Breast epithelium (tissue), 4 donors: ENCODE measurements around the gene RAB11FIP5. TPM values are rescaled to one million over a fixed set of nuclear protein-coding genes. Genes with fewer than 3 reads are reported as not detected.

Experiments used
- DNase-seq, 2 donors: peaks; one replicate each; pipeline ENCODE4 v3.0.0-alpha.2; 2019; ENCODE audit warnings: low spot score in 2 of 2
- H3K27ac ChIP-seq, 2 donors: fragments of 200-600 bp; sonication (generic) in 1 of 2; one replicate each; pipeline ENCODE4 v1.5.1; 2016 to 2019; ENCODE audit warnings: mild to moderate bottlenecking in 1 of 2
- H3K27me3 ChIP-seq, 2 donors: fragments of 200-600 bp; sonication (generic) in 1 of 2; one replicate each; pipeline versions ENCODE4 v1.5.1 to v1.6.0; 2017 to 2019; ENCODE audit warnings: control low read depth in 1 of 2, mild to moderate bottlenecking in 1 of 2
- H3K36me3 ChIP-seq: fragments of 200-600 bp; one replicate; pipeline ENCODE4 v1.5.1; 2019
- H3K4me1 ChIP-seq, 2 donors: fragments of 200-600 bp; sonication (generic); one replicate each; pipeline ENCODE4 v1.5.1; 2016 to 2019; ENCODE audit warnings: control low read depth in 1 of 2
- H3K4me3 ChIP-seq, 3 donors: fragments of 200-600 bp; sonication (generic); 1 replicate in 2 of 3; 2 replicates in 1 of 3; pipeline ENCODE4 v1.5.1; 2016 to 2019; ENCODE audit warnings: mild to moderate bottlenecking in 3 of 3, moderate library complexity in 2 of 3
- H3K9me3 ChIP-seq, 2 donors: fragments of 200-600 bp; sonication (generic) in 1 of 2; one replicate each; pipeline ENCODE4 v1.5.1; 2016 to 2019; ENCODE audit warnings: control low read depth in 1 of 2
- POLR2A ChIP-seq: fragments of 450-650 bp; IDR thresholded peaks from one replicate; pipeline ENCODE4 v1.6.1; 2016; ENCODE audit warnings: antibody characterized with exemption, mild to moderate bottlenecking, moderate library complexity
- POLR2AphosphoS5 ChIP-seq, 3 donors: sonication (generic); formaldehyde crosslinking; IDR thresholded peaks; one replicate each; pipeline ENCODE4 v1.6.1; 2017; ENCODE audit warnings: antibody characterized with exemption in 3 of 3
- intact Hi-C: fragments of 100-400 bp; cut with DNase I; formaldehyde crosslinking; loops from one replicate; pipeline ENCODE4 v1.15.1; 2023; ENCODE audit warnings: low total_unique reads
- total RNA-seq, 3 donors: library from RNA; depleted of rRNA; stranded (reverse); fragments of >200 nt; gene quantifications; one replicate each; pipeline ENCODE4 v1.1.0, GENCODE V29; 2016
- TF ChIP-seq, protein P1 (sequence below), 3 donors: fragments of 450-650 bp; IDR thresholded peaks; one replicate each; pipeline ENCODE4 v1.5.1; 2016 to 2017; ENCODE audit warnings: antibody characterized with exemption in 3 of 3, mild to moderate bottlenecking in 3 of 3, moderate library complexity in 3 of 3

Gene RAB11FIP5
- total RNA-seq, 3 donors from 2014 or later = 20.6 to 27.4 (median 26.5) TPM

DNA sequence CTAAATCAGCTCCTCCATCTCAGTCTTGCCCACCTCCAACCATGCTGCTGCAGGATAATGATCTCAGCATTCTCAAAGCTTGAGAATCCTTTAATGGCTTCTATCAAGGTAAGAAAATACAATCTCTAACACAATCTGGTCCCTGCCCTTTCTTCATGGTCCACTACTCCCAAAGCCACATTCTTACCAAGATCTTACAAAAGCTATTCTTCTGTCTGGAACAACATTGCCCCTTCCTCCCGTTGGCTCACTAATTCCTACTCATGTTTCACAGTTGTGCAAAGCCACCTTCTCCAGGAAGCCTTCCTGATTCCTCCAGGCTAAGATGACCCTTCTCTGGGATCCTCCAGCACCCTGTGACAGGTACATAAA, 35.3 kb downstream of the RAB11FIP5 start:
- Histone ChIP-seq H3K9me3 (no peaks in the 10 kb centered on the region), H3K27me3 (no peaks in the 10 kb centered on the region), H3K4me1 (peaks cover 0 to 3% of the 10 kb centered on the region in 2 donors), H3K27ac (no peak overlapping the region), H3K4me3 (no peak overlapping the region), H3K36me3 (no peaks in the 10 kb centered on the region)
- intact Hi-C loops = no loop called here
- no peak for DNase-seq
- TF ChIP-seq, protein P1, sequence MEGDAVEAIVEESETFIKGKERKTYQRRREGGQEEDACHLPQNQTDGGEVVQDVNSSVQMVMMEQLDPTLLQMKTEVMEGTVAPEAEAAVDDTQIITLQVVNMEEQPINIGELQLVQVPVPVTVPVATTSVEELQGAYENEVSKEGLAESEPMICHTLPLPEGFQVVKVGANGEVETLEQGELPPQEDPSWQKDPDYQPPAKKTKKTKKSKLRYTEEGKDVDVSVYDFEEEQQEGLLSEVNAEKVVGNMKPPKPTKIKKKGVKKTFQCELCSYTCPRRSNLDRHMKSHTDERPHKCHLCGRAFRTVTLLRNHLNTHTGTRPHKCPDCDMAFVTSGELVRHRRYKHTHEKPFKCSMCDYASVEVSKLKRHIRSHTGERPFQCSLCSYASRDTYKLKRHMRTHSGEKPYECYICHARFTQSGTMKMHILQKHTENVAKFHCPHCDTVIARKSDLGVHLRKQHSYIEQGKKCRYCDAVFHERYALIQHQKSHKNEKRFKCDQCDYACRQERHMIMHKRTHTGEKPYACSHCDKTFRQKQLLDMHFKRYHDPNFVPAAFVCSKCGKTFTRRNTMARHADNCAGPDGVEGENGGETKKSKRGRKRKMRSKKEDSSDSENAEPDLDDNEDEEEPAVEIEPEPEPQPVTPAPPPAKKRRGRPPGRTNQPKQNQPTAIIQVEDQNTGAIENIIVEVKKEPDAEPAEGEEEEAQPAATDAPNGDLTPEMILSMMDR (IDR thresholded peaks at IDR 0.05) = no peak
- TF ChIP-seq POLR2A = no peak
- TF ChIP-seq POLR2AphosphoS5 (IDR thresholded peaks at IDR 0.05) = no peak

DNA sequence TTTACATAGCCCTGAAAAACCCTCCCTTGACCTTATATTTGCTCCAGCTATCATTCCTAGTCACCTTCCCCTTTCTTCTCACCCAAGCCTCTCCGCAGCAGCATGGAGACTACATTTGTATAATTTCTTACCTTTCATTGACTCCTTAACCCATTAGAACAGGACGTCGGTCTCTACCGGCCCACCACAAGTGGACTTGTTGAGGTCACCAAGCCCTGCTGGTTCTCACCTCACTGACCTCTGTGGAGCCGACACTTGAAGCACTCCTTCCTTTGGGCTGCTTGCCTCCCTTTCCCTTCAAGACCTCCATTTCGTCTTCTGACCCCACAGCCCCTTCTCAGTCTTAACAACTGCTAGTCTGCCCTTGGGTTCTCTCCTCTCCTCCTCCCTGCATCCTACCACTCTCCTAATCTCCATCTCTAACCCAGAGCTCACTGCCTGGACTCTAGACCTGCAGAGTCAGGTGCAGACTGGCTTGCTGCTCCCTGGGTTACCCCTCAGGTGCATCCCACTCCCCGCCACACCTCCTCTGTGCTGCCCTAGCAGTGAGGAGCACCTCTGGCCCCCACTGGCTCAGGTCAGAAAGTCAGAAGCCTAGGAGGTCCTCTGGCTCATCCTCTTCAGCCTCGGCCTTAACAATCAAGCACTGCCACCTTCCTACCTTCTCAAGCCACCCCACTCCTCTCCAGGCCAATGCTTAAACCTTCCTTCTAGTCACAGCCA, 35.9 kb downstream of the RAB11FIP5 start:
- Histone ChIP-seq H3K4me3 (no peak overlapping the region), H3K9me3 (no peaks in the 10 kb centered on the region), H3K4me1 (peaks cover 0 to 8% of the 10 kb centered on the region in 2 donors), H3K27me3 (no peaks in the 10 kb centered on the region), H3K36me3 (no peaks in the 10 kb centered on the region), H3K27ac (no peak overlapping the region)
- TF ChIP-seq POLR2AphosphoS5 (IDR thresholded peaks at IDR 0.05) (no peak), POLR2A (no peak)
- TF ChIP-seq, protein P1 (IDR thresholded peaks at IDR 0.05) = no peak
- no peak for DNase-seq
- intact Hi-C loops = no loop called here

- intact Hi-C loops = no loop called here
- H3K36me3 ChIP-seq = no peaks in the 10 kb centered on the region
- DNase-seq = peak in 1 of 2 donors; percentile 26
- peak overlapping the region in 1 of 2 donors; percentile 41 for H3K27ac ChIP-seq
- TF ChIP-seq POLR2AphosphoS5 (IDR thresholded peaks at IDR 0.05) (no peak), POLR2A (no peak)
- TF ChIP-seq, protein P1 (IDR thresholded peaks at IDR 0.05) = no peak
- H3K9me3 ChIP-seq = no peaks in the 10 kb centered on the region
- H3K4me1 ChIP-seq = peaks cover 0 to 9% of the 10 kb centered on the region in 2 donors
- no peaks in the 10 kb centered on the region for H3K27me3 ChIP-seq
- H3K4me3 ChIP-seq = no peak overlapping the region
Observed at GRCh38 chr2:73075477-73076373, 37.0 kb downstream of the RAB11FIP5 start.

DNA sequence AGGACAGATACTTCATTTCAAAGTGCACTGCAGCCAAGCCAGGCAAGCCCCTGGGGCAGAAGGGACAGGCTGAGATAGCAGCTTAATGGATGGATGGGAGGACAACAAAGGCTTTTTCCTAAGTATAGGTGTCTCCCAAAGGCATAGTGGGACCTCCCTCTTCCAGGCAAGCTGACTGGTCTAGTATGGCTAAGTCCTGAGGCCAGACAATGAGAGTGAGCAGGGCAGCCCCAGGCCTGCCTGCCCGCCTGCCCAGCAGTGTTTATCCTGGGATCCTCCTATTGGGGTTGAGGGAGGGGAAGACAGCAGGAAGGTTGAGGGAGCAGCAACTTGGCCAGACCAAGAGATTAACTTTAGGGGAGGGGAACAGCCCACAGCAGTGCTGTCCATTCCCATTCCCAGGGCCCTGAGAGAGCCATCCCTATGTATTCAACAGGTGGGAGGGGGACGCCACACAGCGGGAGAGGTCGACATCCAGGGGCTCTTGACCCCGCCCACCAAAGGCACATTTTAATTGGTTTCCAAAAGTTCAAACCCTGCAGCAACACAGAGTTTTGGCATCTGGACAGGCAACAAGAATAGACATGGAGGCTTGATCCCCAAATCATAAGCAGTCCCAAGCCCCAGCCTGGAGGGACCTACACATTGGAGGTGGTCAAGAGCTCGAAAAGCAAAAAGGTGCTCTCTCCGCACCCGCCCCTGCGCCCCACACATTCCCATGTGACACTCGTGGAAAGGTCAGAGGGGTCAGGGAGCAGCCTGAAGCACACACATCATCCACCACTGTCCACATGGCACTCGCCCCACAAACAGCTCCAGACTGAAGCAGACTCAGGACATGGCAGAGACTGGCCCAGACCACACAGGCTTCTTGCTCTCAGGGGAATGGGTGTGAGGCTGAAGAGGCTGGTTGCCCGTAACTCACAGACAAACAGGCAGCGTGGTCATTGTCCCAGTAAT, 38.4 kb downstream of the RAB11FIP5 start:
- Histone ChIP-seq H3K36me3 (no peaks in the 10 kb centered on the region), H3K27me3 (no peaks in the 10 kb centered on the region), H3K4me3 (no peak overlapping the region), H3K27ac (no peak overlapping the region), H3K4me1 (peaks cover 0 to 9% of the 10 kb centered on the region in 2 donors), H3K9me3 (no peaks in the 10 kb centered on the region)
- no peak for DNase-seq
- intact Hi-C loops = no loop called here
- TF ChIP-seq, protein P1 (IDR thresholded peaks at IDR 0.05) = no peak
- TF ChIP-seq POLR2A = no peak
- TF ChIP-seq POLR2AphosphoS5 (IDR thresholded peaks at IDR 0.05) = no peak
